Measurements from ENCODE around the gene TNNC2.
"Not testable (repeated sequence)": the region's sequence is repeated elsewhere in the genome, so short reads cannot be mapped to it uniquely, and the experiment has no call there.

The TNNC2 gene

GRCh38 chr20:45848421-45848820, 21.3 kb upstream of the TNNC2 start:
- no peak for DNase-seq

DNA sequence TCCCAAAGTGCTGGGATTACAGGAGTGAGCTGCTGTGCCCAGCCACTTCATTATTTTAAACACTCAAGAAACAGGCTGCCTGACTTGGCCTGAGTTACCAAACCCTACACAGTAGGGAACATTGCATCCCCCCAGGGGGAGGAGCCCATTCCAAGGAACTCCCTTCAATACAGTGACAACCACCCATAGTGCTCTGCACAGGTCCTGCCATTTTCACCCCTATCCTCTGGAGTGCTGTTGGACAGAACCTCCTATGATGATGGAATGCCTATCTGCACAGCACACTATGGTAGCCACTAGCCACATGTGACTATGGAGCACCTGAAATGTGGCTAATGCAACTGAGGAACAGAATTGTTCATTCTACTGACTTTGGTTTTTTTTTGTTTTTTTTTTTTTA, 18.3 kb upstream of the TNNC2 start:
- DNase-seq: no peak

- DNase-seq: no peak
These were observed 16.4 kb upstream of the TNNC2 start for GRCh38 chr20:45843506-45843905.

- no peak for DNase-seq
These were observed 15.2 kb upstream of the TNNC2 start for GRCh38 chr20:45842169-45842812.

- DNase-seq: no peak
These were observed 14.5 kb upstream of the TNNC2 start for GRCh38 chr20:45841407-45842129.

DNA sequence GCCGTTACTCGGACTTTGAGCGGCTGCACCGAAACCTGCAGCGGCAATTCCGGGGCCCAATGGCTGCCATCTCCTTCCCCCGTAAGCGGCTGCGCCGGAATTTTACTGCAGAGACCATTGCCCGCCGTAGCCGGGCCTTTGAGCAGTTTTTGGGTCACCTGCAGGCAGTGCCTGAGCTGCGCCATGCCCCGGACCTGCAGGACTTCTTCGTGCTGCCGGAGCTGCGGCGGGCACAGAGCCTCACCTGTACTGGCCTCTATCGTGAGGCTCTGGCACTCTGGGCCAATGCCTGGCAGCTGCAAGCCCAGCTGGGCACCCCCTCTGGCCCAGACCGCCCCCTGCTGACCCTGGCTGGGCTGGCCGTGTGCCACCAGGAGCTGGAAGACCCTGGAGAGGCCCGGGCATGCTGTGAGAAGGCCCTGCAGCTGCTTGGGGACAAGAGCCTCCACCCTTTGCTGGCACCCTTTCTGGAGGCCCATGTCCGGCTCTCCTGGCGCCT, 13.6 kb upstream of the TNNC2 start:
- no peak for DNase-seq

GRCh38 chr20:45836841-45837240, 9.7 kb upstream of the TNNC2 start:
- DNase-seq: no peak

DNA sequence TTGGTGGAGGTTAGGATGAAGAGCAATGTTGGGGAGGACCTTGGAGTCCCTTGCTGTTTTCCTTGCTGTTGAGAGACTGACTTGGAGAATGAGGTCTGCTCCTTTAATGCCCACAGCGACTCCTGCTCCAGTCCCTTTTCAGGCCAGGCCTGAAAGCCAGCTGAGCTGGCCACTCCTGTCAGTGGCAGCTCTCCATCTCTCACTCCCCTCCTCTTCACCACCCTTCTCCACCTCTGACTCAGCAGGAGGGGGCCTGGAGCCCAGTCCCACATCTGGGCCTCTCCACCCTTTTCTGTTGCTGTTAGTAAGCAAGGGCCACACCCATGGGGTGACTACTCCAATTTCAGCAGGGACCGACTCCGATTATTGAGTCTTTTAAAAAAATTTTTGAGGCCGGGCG, 8.7 kb upstream of the TNNC2 start:
- DNase-seq: no peak

GRCh38 chr20:45835329-45835765, 8.2 kb upstream of the TNNC2 start:
- no peak for DNase-seq

DNA sequence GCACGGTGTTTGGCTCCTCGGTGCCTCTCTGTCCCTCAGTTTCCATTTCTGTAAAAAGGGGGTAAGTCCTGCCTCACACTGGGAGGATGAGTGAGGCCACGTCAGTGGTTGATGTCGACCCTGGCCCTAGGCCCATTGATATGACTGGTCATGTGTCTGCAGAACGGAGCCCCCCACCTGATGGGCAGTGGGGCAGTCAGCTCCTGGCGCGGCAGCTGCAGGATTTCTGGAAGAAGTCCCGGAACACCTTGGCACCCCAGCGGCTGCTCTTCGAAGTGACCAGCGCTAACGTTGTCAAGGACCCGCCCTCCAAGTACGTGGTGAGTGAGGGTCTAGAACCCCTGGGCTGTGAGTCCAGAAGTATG, 7.7 kb upstream of the TNNC2 start:
- no peak for DNase-seq

- DNase-seq: peak; percentile 46 to 57
These were observed 7.0 kb upstream of the TNNC2 start for GRCh38 chr20:45833883-45834796.

DNA sequence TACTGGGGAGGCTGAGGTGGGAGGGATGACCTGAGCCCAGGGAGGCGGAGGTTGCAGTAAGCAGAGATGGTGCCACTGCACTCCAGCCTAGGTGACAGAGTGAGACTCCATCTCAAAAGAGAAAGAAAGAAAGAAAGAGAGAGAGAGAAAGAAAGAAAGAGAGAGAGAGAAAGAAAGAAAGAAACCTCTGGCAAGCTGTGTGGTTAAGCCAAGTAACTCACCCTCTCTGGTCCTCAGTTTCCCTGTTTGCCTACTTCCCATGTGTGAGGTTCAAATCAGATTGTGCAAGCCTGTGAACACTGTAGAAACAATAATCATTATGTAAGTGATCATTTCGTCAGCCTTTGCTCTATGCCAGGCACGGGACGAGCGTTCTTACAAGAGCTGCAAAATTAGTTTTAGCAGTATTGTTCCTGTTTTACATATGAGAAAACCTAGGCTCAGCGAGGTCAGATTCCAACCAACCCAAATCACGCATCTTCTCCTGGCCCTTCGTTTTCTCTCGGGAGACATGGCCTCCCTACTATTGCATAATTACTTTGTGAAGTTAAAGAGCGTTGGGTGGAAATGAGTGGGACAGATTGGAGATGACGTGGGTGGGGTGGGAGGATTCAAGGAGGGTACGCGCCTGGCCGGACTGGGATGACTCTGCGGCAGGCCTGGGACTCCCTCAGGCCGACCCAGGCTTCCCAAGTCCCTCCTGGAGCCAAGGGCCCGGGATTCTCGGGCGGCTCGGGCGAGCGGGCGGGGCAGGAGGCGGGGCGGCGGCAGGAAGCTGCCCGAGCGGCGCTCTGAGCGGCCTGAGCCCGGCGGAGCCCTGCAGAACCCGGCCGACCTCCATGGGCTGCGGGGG, 6.1 kb upstream of the TNNC2 start, which contains the start of gene SNX21:
Gene SNX21, plus strand, starts transcription at position 770 of the 853 bp plus-strand sequence. CDS start 121 bp downstream, outside the sequence.
- DNase-seq: peak; percentile 29 to 41

GRCh38 chr20:45832619-45833018, 5.5 kb upstream of the TNNC2 start:
- DNase-seq: no peak

DNA sequence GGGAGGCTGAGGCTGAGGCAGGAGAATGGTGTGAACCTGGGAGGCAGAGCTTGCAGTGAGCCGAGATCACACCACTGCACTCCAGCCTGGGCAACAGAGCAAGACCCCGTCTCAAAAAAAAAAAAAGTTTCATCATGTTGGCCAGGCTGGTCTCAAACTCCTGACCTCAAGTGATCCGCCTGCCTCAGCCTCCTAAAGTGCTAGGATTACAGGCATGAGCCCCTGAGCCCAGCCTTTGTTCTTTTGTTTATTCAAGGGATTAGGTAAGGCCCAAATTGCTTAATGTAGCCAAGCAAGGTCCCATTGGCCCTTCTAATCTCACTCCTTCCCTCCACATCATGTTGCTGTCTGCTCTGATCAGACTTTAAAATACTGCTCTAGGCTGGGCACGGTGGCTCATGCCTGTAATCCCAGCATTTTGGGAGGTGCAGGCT, 2.6 kb upstream of the TNNC2 start:
- DNase-seq: not testable (repeated sequence)

DNA sequence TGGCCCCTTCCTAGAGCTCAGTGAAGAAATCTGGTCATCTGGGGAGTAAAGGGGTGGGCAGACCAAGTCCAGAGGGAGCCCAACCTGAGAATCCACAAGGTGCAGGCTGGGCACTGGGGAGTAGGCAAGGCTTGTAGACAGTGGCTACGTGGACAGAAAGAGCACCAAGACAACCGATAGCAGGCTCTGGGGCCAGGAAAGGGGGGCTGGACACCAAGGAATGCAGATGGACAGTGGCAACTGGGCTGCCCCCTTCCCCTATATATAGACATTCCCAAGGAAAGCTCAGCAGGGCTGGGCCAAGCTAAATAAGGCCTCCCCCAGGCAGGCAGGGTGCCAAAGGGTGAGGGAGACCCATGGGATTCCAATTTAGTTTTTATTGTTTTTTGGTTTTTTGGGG, 1.5 kb upstream of the TNNC2 start:
- DNase-seq: no peak

- DNase-seq: no peak
These were observed 600 bp upstream of the TNNC2 start for GRCh38 chr20:45827712-45828111.

DNA sequence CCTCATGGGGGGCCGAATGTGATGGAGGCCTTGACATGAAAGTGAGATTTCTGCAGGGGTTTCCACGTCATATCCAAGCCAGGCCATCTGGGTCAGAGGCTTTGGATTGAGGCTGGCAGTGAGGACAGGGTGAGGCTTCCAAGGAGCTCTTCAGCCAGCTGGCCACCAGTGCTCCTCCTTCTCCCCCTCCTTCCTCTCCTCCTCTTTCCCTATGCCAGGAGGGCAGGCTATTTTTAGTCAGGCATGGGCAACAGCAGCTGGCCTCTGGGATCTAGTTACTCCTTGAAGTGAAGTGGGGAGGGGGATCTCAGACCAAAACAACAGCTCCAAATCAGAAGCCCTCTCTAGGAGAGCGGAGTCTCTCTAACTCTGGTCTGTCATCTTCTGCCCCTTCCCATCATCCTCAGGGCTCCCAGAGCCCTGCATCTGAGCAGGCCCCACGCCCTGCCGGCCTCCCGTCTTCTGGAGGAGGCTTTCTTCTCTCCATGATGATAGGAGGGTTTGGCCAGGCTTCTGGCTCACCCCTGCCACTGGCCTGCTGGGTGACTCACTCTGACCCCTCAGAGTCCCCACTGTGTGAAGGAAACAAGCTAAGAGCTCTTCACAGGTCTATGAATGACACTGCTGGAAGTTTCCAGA, 612 bp downstream of the TNNC2 start:
- DNase-seq: no peak

- peak; percentile 50 to 57 for DNase-seq
These were observed 2.9 kb downstream of the TNNC2 start for GRCh38 chr20:45823949-45824835.

DNA sequence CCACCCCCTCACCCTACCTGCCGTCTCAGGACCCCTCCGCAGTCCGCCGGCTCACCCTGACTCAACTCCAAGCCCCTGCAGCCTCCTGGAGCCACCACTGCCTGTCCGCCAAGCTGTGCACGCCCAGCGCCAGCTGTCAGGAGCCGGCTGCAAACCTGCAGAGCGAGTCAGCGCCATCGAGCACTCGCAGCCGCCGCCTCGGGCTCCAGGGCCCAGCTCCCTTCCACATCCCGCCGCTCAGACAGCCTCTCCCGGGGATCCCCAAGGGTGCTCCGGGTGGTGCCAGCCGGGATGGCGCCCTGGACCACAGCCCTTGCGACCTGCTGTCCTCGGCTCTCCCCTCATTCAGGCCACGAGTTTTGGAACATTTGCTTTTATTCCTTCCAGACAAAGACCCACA, 4.3 kb downstream of the TNNC2 start:
- no peak for DNase-seq

GRCh38 chr20:45821947-45822346, 5.2 kb downstream of the TNNC2 start:
- DNase-seq: no peak

- no peak for DNase-seq
These were observed 7.6 kb downstream of the TNNC2 start for GRCh38 chr20:45819466-45819865.
